ENCODE data around the gene IGLL5. TPM values are rescaled to one million over a fixed set of nuclear protein-coding genes. Genes with fewer than 3 reads are reported as not detected.
A peak's percentile ranks its signal among the peaks of the same experiment; 100 is the strongest.

IGLL5 gene
- total and polyA plus RNA-seq, 4 experiments from 2014 or later: 0.26 to 3.6 TPM; not detected in 2

DNA sequence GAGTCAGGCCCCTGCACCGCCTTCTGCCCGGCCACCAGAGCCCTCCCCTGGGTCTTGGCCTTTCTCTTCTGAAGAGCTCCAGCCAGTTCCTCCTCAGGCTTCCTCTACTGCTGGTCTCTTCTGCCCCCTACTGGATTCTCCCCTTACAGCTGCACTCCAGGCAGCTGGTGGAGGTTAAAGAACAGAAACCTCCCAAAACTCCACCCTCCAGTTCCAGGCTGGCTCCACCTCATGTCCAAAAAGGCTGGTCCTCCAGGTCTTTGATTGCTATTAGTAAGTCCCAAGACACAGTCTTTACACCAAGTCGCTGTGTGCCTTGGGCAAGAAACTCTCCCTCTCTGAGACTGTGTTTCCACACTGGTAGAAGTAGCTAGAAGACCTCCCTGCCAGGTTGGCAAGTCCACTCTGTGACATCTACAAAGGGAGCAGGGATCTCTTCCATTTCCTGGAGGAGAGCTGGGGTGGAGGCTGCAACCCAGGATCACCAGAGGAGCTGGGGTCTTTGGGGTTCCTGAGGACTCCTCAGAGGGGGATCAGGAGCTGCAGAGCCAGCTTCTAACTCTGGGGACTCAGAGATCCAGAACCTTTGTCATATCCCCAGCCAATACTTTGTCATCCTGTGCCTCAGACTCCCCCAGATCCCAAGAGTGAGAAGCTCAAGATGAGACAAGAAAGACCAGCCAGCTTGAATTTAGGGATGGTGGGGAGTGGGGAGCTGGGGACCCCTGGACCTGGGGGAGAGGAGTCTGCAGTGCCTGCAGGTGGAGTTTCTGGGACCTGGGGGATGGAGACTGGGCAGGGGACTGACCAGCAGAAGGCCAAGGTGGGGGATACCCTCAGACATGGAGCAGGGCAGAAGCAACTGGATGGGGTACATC lies 3.4 kb upstream of the IGLL5 start:
- H3K27me3 ChIP-seq (ENCODE audit: insufficient read depth, low read length): no peaks in the 10 kb centered on the region
- peak overlapping the region in 4 of 7 donors; percentile 13 to 54 (median 29) for H3K27ac Mint-ChIP-seq
- DNase-seq: peak; percentile 64 to 77 (median 71)
- H3K4me1 Mint-ChIP-seq: peaks cover 0 to 3% (median under 1%) of the 10 kb centered on the region in 4 donors
- H3K36me3 ChIP-seq (ENCODE audit: insufficient read depth, low read length): no peaks in the 10 kb centered on the region
- no peaks in the 10 kb centered on the region for H3K9me3 Mint-ChIP-seq
- peaks cover 2 to 11% of the 10 kb centered on the region in 2 donors for H3K27me3 Mint-ChIP-seq
- intact Hi-C loops (cut with micrococcal nuclease): loop anchor here (1.0 to 10.0 kb wide), 5 partner anchors 71 to 290 kb away; no protein-coding TSS in a partner anchor
- H3K4me3 Mint-ChIP-seq: no peak overlapping the region
- no peaks in the 10 kb centered on the region for H3K4me1 ChIP-seq (ENCODE audit: insufficient read depth, low read length)
- H3K9me3 ChIP-seq (ENCODE audit: control insufficient read depth in 1 of 2, low read length in 2 of 2): no peaks in the 10 kb centered on the region
- POLR2A ChIA-PET (ENCODE audit: partially characterized antibody): interaction anchor here (0.6 to 2.1 kb wide), 13 partner anchors 62 to 164 kb away, joined by 3 to 24 read pairs (median 3); no protein-coding TSS in a partner anchor
- no peak overlapping the region for H3K27ac ChIP-seq (ENCODE audit: low read depth, low read length)
- CTCF ChIA-PET (ENCODE audit: partially characterized antibody): interaction anchor here (0.7 to 10.6 kb wide), 47 partner anchors 9 to 295 kb away, joined by 3 to 431 read pairs (median 8); no protein-coding TSS in a partner anchor
- no peaks in the 10 kb centered on the region for H3K36me3 Mint-ChIP-seq
- H3K4me3 ChIP-seq (ENCODE audit: low read length in 2 of 2): no peak overlapping the region

DNA sequence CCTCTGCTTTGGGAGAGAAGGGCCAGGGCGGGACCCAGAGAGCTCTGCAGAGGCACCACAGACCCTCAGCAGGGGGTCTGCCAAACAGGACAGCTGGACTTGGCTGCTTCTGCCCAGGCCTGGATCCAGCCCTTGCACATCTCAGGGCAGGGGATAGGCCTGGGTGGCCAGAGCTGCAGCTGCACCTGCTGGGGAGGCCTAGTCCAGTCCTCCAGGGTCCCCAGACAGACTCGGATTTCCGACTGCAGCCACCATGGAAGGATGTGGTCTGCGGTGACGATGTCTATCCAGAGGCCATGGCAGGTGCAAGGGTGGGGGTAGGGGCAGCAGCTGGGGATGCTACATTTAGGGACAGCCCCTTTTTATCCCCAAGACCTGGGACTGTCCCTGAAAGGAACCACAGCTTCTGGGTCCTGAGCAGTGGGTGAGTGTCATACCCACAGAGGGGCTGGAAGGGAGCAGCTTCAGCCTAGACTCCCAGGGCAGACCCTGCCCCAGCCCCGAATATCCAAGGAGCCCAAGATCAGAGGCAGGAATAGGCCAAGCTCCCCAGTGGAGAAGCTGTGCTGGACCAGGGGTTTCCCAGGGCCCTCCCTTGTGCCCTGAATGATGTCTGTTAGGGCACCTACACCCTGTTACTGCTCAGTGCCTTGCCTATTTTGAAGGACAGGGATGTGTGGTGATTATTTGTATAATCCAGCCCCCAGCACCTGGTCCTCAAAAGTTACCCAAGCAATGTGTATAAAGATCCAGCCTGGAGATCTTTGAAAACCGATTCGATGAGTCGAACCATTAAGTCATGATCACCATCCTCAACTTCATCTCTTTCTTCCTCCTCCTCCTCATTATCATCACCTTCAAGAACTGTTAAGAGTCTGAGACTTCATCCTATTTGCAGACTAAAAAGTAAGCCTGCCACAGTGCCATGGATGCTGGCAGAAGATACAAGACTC lies 2.5 kb upstream of the IGLL5 start:
- Histone ChIP-seq H3K9me3 (ENCODE audit: control insufficient read depth in 1 of 2, low read length in 2 of 2) (no peaks in the 10 kb centered on the region), H3K4me3 (ENCODE audit: low read length in 2 of 2) (no peak overlapping the region), H3K27me3 (ENCODE audit: insufficient read depth, low read length) (no peaks in the 10 kb centered on the region), H3K4me1 (ENCODE audit: insufficient read depth, low read length) (no peaks in the 10 kb centered on the region), H3K36me3 (ENCODE audit: insufficient read depth, low read length) (no peaks in the 10 kb centered on the region), H3K27ac (ENCODE audit: low read depth, low read length) (no peak overlapping the region)
- intact Hi-C loops (cut with micrococcal nuclease): loop anchor here (1.0 to 10.0 kb wide), 5 partner anchors 70 to 291 kb away; no protein-coding TSS in a partner anchor
- peaks cover 2 to 12% of the 10 kb centered on the region in 2 donors for H3K27me3 Mint-ChIP-seq
- peak overlapping the region in 1 of 7 donors; percentile 44 for H3K27ac Mint-ChIP-seq
- CTCF ChIA-PET (ENCODE audit: partially characterized antibody): interaction anchor here (1.1 to 10.6 kb wide), 38 partner anchors 9 to 296 kb away, joined by 3 to 431 read pairs (median 9); no protein-coding TSS in a partner anchor
- no peak for DNase-seq
- no peaks in the 10 kb centered on the region for H3K36me3 Mint-ChIP-seq
- POLR2A ChIA-PET (ENCODE audit: partially characterized antibody): interaction anchor here (1.2 to 2.1 kb wide), 8 partner anchors 70 to 165 kb away, joined by 3 to 24 read pairs (median 7); no protein-coding TSS in a partner anchor
- H3K4me1 Mint-ChIP-seq: peaks cover 0 to 3% (median under 1%) of the 10 kb centered on the region in 4 donors
- no peak overlapping the region for H3K4me3 Mint-ChIP-seq
- H3K9me3 Mint-ChIP-seq: no peaks in the 10 kb centered on the region

DNA sequence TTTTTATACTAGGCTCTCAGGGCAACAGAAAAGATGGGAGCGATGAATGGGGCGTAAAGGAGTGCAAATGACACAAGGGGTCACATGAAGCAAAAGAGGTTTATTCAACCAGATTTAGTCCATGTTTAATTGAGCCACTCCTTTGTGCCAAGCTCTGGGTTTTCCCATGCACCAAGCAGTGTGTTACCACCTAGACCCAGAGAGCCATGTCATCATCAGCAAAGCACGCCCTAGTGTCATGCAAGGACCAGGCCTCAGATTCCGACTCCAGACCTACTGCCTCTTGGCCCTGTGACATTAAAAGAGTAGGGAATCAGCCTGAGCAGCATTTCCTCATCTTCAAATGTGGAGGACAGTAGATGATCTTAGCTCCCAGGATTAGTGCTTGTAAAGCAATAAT lies 1.1 kb upstream of the IGLL5 start:
- Histone ChIP-seq H3K27me3 (ENCODE audit: insufficient read depth, low read length) (no peaks in the 10 kb centered on the region), H3K27ac (ENCODE audit: low read depth, low read length) (no peak overlapping the region), H3K4me1 (ENCODE audit: insufficient read depth, low read length) (no peaks in the 10 kb centered on the region), H3K36me3 (ENCODE audit: insufficient read depth, low read length) (no peaks in the 10 kb centered on the region), H3K4me3 (ENCODE audit: low read length in 2 of 2) (no peak overlapping the region), H3K9me3 (ENCODE audit: control insufficient read depth in 1 of 2, low read length in 2 of 2) (no peaks in the 10 kb centered on the region)
- Mint-ChIP-seq H3K27ac (no peak overlapping the region), H3K4me3 (no peak overlapping the region), H3K9me3 (no peaks in the 10 kb centered on the region), H3K27me3 (peaks cover 9 to 12% of the 10 kb centered on the region in 2 donors), H3K4me1 (peaks cover 0 to 3% (median under 1%) of the 10 kb centered on the region in 4 donors), H3K36me3 (no peaks in the 10 kb centered on the region)
- ChIA-PET POLR2A (ENCODE audit: partially characterized antibody) (interaction anchor here (1.4 kb wide), 1 partner anchor 133 kb away, joined by 3 read pairs; no protein-coding TSS in a partner anchor), CTCF (ENCODE audit: partially characterized antibody) (interaction anchor here (0.8 to 10.6 kb wide), 5 partner anchors 75 to 177 kb away, joined by 3 to 431 read pairs (median 4); no protein-coding TSS in a partner anchor)
- intact Hi-C loops (cut with micrococcal nuclease): loop anchor here (10.0 kb wide), 1 partner anchor 68 kb away; no protein-coding TSS in a partner anchor
- no peak for DNase-seq

DNA sequence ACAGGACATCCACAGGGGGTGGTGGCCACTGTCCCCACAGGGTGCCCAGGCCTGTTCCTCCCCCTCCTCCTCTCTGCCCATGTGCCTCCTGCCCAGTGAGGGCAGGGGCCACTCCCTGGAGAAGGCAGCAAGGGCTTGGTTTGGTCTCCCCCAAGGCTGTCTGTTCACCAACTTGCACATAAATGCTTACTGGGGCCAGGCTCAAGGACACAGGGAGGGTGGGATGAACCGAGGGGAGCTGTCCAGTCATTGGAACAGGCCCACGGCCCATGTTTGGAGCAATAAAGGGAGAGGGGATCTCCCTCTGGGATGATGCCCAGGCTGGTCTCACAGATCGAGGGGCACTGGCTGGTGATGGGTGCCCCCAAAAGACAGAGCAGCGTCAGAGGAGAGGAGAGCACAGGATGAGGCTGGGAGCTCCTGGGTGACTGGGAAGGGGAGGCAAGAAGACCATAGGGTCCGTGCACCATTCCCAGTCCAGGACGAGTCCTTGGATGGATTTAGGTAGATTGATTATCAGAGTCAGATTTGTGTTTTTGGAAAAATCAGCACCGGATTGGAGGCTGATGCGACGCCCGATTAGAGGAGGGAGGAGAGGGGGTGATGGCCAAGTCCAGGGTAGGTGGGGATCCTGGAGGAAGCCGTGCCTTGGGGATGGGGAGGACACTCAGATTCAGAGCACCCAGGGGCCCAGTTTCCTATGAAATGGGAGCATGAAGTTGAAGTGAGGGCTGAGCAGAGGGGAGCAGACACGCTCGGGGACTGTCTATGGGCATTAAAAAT lies 1.1 kb downstream of the IGLL5 start:
- Mint-ChIP-seq H3K4me1 (peaks cover 0 to 3% (median 0%) of the 10 kb centered on the region in 4 donors), H3K27ac (peak overlapping the region in 2 of 7 donors; percentile 42 to 72), H3K27me3 (peaks cover 19 to 20% of the 10 kb centered on the region in 2 donors), H3K4me3 (no peak overlapping the region), H3K36me3 (no peaks in the 10 kb centered on the region), H3K9me3 (no peaks in the 10 kb centered on the region)
- DNase-seq: no peak
- H3K4me3 ChIP-seq (ENCODE audit: low read length in 2 of 2): no peak overlapping the region
- H3K36me3 ChIP-seq (ENCODE audit: insufficient read depth, low read length): no peaks in the 10 kb centered on the region
- no peak overlapping the region for H3K27ac ChIP-seq (ENCODE audit: low read depth, low read length)
- ChIA-PET POLR2A (ENCODE audit: partially characterized antibody) (no interaction called here), CTCF (ENCODE audit: partially characterized antibody) (interaction anchor here (0.9 to 1.7 kb wide), 5 partner anchors 119 to 300 kb away, joined by 3 to 5 read pairs (median 4); no protein-coding TSS in a partner anchor)
- H3K27me3 ChIP-seq (ENCODE audit: insufficient read depth, low read length): no peaks in the 10 kb centered on the region
- intact Hi-C loops (cut with micrococcal nuclease): loop anchor here (10.0 kb wide), 1 partner anchor 66 kb away; no protein-coding TSS in a partner anchor
- H3K9me3 ChIP-seq (ENCODE audit: control insufficient read depth in 1 of 2, low read length in 2 of 2): no peaks in the 10 kb centered on the region
- H3K4me1 ChIP-seq (ENCODE audit: insufficient read depth, low read length): no peaks in the 10 kb centered on the region

DNA sequence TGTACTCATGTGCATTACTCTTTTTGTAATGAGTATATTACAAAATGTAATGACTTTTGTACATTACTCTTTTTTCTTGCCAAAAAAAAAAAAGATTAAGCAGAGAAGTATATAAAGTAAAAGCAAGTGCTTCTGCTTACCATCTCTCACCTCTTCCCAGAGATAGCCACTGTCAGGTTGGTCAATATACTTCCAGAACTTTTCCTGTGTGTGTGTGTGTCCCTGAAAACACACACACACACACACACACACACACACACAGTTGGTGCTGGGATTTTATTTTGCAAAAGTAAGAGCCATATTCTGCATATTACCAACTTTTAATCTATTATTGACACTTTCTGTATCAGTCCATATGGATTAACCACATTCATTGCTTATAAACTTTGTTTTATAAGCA lies 2.5 kb downstream of the IGLL5 start:
- Histone ChIP-seq H3K27me3 (ENCODE audit: insufficient read depth, low read length) (no peaks in the 10 kb centered on the region), H3K9me3 (ENCODE audit: control insufficient read depth in 1 of 2, low read length in 2 of 2) (no peaks in the 10 kb centered on the region), H3K4me3 (ENCODE audit: low read length in 2 of 2) (no peak overlapping the region), H3K4me1 (ENCODE audit: insufficient read depth, low read length) (no peaks in the 10 kb centered on the region), H3K36me3 (ENCODE audit: insufficient read depth, low read length) (no peaks in the 10 kb centered on the region), H3K27ac (ENCODE audit: low read depth, low read length) (no peak overlapping the region)
- Mint-ChIP-seq H3K27ac (no peak overlapping the region), H3K4me1 (no peaks in the 10 kb centered on the region), H3K27me3 (peaks cover 19 to 20% of the 10 kb centered on the region in 2 donors), H3K4me3 (no peak overlapping the region), H3K9me3 (no peaks in the 10 kb centered on the region), H3K36me3 (no peaks in the 10 kb centered on the region)
- no peak for DNase-seq
- CTCF ChIA-PET (ENCODE audit: partially characterized antibody): interaction anchor here (0.9 to 1.3 kb wide), 3 partner anchors 140 to 301 kb away, joined by 3 to 4 read pairs (median 3); no protein-coding TSS in a partner anchor
- intact Hi-C loops (cut with micrococcal nuclease): no loop called here
- POLR2A ChIA-PET (ENCODE audit: partially characterized antibody): no interaction called here

DNA sequence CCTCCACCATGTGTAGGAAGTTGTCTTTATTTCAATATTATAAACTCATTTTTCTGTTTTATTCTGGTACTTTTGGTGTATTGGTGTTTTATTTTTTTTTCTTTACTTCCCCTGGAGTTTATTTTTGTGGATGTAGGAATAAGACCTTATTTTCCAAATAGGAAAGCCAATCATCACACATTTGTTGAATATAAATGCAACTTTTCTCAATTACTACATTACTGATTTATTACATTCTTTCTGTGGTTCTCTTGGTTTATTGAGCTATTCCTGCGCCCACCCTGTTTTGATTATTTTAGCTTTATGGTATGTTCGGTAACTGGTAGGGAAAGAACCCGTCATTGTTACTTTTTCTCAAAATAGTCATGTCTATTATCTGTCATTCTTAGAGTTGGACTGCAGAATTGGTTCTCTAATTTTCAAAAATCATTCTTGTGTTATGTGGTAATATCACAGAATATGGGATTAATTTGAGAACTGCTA lies 3.6 kb downstream of the IGLL5 start:
- POLR2A ChIA-PET (ENCODE audit: partially characterized antibody): no interaction called here
- no peaks in the 10 kb centered on the region for H3K9me3 Mint-ChIP-seq
- Histone ChIP-seq H3K27ac (ENCODE audit: low read depth, low read length) (no peak overlapping the region), H3K4me3 (ENCODE audit: low read length in 2 of 2) (no peak overlapping the region), H3K36me3 (ENCODE audit: insufficient read depth, low read length) (no peaks in the 10 kb centered on the region), H3K9me3 (ENCODE audit: control insufficient read depth in 1 of 2, low read length in 2 of 2) (no peaks in the 10 kb centered on the region), H3K27me3 (ENCODE audit: insufficient read depth, low read length) (no peaks in the 10 kb centered on the region), H3K4me1 (ENCODE audit: insufficient read depth, low read length) (no peaks in the 10 kb centered on the region)
- H3K4me1 Mint-ChIP-seq: no peaks in the 10 kb centered on the region
- H3K27me3 Mint-ChIP-seq: peaks cover 18 to 24% of the 10 kb centered on the region in 2 donors
- intact Hi-C loops (cut with micrococcal nuclease): no loop called here
- no peaks in the 10 kb centered on the region for H3K36me3 Mint-ChIP-seq
- CTCF ChIA-PET (ENCODE audit: partially characterized antibody): interaction anchor here (1.0 to 1.1 kb wide), 2 partner anchors 14 to 182 kb away, joined by 3 to 5 read pairs; no protein-coding TSS in a partner anchor
- H3K4me3 Mint-ChIP-seq: no peak overlapping the region
- H3K27ac Mint-ChIP-seq: no peak overlapping the region
- DNase-seq: no peak

All from CD4-positive, alpha-beta memory T cell (primary cell).